NCI-H2081 treated with DMSO at 0.1 percent for 48 hours (cell line): ENCODE data around the gene GSKIP.

ENCODE experiments used
- DNase-seq: peaks from one replicate; lab custom pipeline; 2025; lab: John Stamatoyannopoulos, UW

GSKIP gene

DNA sequence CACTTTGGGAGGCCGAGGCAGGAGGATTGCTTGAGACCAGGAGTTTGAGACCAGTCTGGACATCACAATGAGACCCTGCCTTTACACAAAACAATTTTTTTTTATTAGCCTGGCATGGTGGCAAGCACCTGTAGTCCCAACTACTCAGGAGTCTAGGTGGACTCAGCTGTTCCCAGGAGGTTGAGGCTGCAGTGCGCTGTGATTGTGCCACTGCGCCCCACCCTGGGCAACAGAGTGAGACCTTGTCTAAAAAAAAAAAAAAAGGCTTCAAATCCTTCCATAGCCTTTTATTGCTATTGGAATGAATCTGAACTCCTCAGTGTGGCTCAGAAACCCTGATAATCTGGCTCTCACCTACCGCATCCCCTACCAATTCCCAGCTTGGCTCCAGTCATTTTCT, 54.7 kb downstream of the GSKIP start:
- DNase-seq, result no peak

GRCh38 chr14:96421236-96421635, 57.9 kb downstream of the GSKIP start:
- no peak for DNase-seq

GRCh38 chr14:96422992-96423391, 59.7 kb downstream of the GSKIP start:
- DNase-seq, result no peak

DNA sequence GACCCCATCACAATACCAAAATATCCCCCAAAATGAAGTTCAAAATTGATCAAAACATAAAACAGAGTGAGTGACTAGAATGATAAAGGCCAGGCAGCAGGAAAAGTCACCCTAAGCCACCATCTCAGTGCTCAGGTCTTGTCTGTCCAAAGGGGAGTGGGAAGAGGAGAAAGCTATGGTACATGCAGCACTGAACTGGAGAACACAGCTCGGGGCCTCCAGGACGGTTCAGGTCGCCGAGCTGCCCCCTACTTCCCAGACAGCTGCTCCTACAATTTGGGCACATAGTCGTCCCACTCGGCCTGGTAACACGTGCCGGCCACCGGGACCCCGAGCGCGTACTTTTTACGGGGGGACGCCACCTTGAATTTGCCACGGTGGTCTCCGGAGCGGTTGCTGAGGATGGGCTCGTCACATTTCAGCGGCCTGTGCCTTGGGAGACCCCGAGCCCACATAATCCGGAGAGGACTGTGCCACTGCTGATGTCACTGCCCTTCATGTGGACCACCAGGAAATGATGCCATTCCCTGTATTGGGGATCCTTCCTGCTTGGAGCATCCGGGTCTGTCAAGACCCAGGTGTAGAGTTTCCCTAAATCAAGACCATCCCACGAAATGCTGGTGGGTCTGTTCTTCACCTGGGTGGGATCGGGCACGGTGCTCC, 60.3 kb downstream of the GSKIP start:
- DNase-seq, result no peak

DNA sequence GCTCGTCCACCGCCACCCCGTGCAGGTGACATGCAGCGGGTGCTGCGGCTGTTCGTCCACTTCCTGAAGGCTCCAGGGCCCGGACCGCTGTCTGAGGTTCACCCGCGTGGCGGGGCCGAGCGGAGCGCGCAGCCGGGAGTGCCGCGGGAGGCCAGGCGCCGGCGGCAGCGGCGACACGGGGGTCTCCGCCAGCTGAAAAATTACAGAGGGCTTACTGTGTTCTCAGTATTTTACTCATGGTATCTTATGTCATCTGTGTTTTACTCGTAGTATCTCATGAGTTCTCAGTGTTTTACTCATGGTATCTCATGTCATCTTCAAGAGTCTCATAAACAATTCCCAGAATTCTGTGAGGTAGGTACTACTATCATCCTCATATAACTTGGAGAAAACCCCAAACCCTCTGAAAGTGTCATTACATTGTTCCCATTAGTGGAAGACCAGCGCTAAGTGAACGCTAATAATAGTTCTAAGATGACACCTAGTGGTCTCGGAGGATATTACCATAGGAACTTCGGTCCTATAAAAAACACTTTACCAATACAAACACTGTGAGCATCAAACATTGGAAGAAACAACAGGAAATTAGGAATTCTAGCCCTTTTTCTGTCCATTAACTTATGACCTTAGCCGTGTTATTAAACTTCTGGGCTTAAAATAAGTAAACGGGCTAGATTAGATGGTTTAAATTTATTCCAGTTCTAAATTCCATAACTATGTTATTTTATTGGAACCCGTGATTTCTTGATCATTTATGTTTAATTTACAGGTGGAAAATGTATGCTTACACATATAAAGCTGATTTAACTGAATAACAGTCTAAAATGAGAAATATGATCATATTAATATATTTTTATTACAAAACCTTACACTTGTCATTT, 61.0 kb downstream of the GSKIP start:
- DNase-seq, result peak; percentile 44

DNA sequence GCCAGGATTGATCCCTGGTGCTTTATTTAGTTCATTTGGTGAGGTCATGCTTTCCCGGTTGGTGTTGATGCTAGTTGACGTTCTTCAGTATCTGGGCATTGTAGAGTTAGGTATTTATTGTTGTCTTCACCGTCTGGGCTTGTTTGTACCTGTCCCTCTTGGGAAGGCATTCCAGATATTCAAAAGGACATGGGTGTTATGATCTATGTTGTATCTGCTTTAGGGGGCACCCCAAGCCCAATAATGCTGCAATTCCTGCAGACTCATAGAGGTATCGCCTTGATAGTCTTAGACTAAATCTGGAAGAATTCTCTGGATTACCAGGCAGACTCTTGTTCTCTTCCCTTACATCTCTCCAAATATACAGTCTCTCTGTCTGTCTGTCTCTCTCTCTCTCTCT, 70.7 kb downstream of the GSKIP start:
- DNase-seq, result no peak
